Mesothelial cell of epicardium (in vitro differentiated cells): ENCODE data around the gene NELFB. TPM values are rescaled to one million over a fixed set of nuclear protein-coding genes. Genes with fewer than 3 reads are reported as not detected.

Source experiments
- DNase-seq, 2 experiments: peaks; one replicate each; pipeline ENCODE4 v3.0.0; 2021; ENCODE audit warnings: low spot score in 2 of 2; ENCODE audit not compliant: unreplicated experiment in 2 of 2
- H3K27ac Mint-ChIP-seq: 2 replicates; pipeline ENCODE4 v1.8.0; 2021; ENCODE audit warnings: mixed read lengths
- H3K27me3 Mint-ChIP-seq: 2 replicates; pipeline ENCODE4 v1.8.0; 2021; ENCODE audit warnings: low read depth, mixed read lengths
- H3K36me3 Mint-ChIP-seq: 2 replicates; pipeline ENCODE4 v1.8.0; 2021; ENCODE audit warnings: mixed read lengths
- H3K4me1 Mint-ChIP-seq: 2 replicates; pipeline ENCODE4 v1.8.0; 2021; ENCODE audit warnings: mixed read lengths
- H3K4me3 Mint-ChIP-seq: 2 replicates; pipeline ENCODE4 v1.8.0; 2021; ENCODE audit warnings: mild to moderate bottlenecking, moderate library complexity, mixed read lengths
- H3K9me3 Mint-ChIP-seq: 2 replicates; pipeline ENCODE4 v1.8.0; 2021; ENCODE audit warnings: mixed read lengths
- total RNA-seq: library from RNA; stranded (reverse); gene quantifications from 3 replicates; pipeline ENCODE4 v1.2.1, GENCODE V29; 2021
- TF ChIP-seq, protein P1 (sequence below): fragments of 200-600 bp; sonication (generic); IDR thresholded peaks from one replicate; pipeline ENCODE4 v1.5.0; 2021; ENCODE audit warnings: antibody characterized with exemption; ENCODE audit not compliant: unreplicated experiment

Gene NELFB
- total RNA-seq, 1 donor from 2014 or later, result 53.3 TPM

- Mint-ChIP-seq H3K27ac (no peak overlapping the region), H3K4me1 (peaks cover 9% of the 10 kb centered on the region), H3K4me3 (peak overlapping the region; percentile 33), H3K36me3 (no peaks in the 10 kb centered on the region), H3K27me3 (peaks cover 2% of the 10 kb centered on the region), H3K9me3 (no peaks in the 10 kb centered on the region)
- TF ChIP-seq, protein P1, sequence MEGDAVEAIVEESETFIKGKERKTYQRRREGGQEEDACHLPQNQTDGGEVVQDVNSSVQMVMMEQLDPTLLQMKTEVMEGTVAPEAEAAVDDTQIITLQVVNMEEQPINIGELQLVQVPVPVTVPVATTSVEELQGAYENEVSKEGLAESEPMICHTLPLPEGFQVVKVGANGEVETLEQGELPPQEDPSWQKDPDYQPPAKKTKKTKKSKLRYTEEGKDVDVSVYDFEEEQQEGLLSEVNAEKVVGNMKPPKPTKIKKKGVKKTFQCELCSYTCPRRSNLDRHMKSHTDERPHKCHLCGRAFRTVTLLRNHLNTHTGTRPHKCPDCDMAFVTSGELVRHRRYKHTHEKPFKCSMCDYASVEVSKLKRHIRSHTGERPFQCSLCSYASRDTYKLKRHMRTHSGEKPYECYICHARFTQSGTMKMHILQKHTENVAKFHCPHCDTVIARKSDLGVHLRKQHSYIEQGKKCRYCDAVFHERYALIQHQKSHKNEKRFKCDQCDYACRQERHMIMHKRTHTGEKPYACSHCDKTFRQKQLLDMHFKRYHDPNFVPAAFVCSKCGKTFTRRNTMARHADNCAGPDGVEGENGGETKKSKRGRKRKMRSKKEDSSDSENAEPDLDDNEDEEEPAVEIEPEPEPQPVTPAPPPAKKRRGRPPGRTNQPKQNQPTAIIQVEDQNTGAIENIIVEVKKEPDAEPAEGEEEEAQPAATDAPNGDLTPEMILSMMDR, result no peak
- DNase-seq, result no peak
Observed at GRCh38 chr9:137221506-137222111, 33.5 kb upstream of the NELFB start.

- Mint-ChIP-seq H3K27me3 (peaks cover 2% of the 10 kb centered on the region), H3K9me3 (no peaks in the 10 kb centered on the region), H3K27ac (peak within 1 kb of the TSS; percentile 86), H3K4me3 (peak within 1 kb of the TSS; percentile 82), H3K4me1 (peaks cover 6% of the 10 kb centered on the region), H3K36me3 (no peaks in the 10 kb centered on the region)
- TF ChIP-seq, protein P1, result no peak
- DNase-seq, result peak in 1 of 2 experiments; percentile 52
Observed at GRCh38 chr9:137222190-137223077, 32.7 kb upstream of the NELFB start, which contains the start of gene RNF208. RNF208 (minus strand) TSS chr9:137222240; CDS start chr9:137221212, 1,028 bp downstream.

DNA sequence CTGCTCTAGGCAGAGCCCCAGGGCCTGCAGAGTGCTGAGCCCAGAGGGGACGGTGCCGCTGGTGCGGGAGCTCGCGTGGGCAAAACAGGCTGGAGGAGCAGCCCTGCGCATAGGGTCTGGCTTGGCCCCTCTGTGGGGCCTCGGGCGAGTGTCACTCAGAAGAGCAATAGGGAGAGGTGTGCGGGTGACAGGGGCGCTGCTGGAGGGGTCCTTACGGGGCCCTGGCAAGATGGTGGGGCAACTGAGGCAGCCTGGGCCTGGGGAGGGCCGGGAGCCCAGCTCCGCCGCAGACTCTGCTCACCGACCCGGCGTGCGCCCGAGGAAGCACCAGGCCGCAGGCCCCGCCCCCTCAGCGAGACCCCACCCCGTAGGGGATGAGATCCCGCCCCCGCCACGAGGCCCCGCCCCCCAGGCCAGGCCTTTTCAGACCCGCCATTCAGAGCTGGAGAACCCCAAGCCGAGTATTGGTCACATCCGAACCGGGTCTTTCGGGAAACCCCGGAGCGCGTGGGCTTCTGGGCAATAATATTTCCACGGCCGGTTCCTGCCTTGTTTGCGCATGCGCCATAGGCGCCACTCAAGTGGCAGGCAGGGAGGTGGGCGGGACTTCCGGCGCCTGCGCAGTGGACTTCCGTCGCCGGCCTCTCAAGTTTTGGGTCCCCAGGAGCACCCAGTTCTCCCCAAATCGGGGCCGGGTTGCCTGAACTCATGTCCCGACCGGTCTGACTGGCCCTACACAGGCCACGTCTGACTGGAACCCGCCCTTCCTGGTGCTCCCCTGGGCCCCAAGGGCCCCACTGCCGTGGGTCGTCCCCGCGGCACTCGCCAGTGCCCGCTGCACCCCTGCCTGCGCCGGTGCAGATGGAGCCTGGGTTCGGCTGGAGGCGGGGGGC lies 31.8 kb upstream of the NELFB start:
- Mint-ChIP-seq H3K27ac (peak overlapping the region; percentile 86), H3K4me3 (peak overlapping the region; percentile 82), H3K27me3 (peaks cover 4% of the 10 kb centered on the region), H3K36me3 (no peaks in the 10 kb centered on the region), H3K9me3 (no peaks in the 10 kb centered on the region), H3K4me1 (peaks cover 9% of the 10 kb centered on the region)
- TF ChIP-seq, protein P1, result no peak
- peak; percentile 91 to 93 for DNase-seq

DNA sequence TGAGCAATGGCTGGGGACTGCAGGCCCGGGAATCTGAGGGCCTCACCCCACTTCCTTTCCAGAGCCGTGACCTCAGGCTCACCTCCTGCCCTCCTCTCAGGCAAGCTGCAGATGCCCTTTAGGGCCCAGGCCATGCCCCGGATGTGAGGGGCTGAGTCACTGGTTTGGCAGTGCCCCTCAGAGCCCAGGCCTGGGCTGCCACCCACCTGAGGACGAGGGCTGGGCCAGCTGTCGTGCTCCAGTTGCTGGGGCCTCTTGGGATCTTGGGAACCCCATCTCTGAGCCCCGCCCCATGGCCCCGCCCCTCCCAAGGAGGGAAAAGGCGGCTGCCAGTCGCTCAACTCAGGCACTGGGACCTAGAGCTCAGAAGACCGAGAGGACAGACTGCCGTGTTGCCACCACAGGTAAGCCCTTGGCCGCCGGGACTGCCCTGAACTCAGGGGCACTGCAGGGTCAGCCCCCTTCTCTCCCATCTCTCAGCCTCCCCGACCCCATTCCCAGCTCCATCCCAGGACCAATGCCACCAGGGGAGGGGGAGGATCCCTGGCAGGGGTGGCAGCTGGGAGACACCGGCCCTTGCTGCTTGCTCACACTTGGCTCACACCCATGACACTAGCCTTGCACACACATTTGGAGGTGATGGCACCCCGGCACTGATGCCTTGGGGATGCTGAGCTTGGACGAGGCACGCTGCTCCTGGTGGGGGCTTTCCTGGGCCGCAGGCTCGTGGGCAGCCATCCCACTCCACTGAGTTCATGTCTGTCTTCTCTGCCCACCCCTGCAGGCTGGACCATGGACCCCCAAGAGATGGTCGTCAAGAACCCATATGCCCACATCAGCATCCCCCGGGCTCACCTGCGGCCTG lies 30.1 kb upstream of the NELFB start, which contains the start of gene CYSRT1:
TSS of gene CYSRT1 (plus strand) at position 345 of the 865 bp plus-strand sequence. CDS start at position 793, 448 bp downstream.
- H3K36me3 Mint-ChIP-seq, result no peaks in the 10 kb centered on the region
- peaks cover 4% of the 10 kb centered on the region for H3K27me3 Mint-ChIP-seq
- no peak for DNase-seq
- peak within 1 kb of the TSS; percentile 66 for H3K27ac Mint-ChIP-seq
- H3K9me3 Mint-ChIP-seq, result no peaks in the 10 kb centered on the region
- TF ChIP-seq, protein P1, result no peak
- H3K4me1 Mint-ChIP-seq, result peaks cover 9% of the 10 kb centered on the region
- H3K4me3 Mint-ChIP-seq, result peak within 1 kb of the TSS; percentile 82
